GM19043 (cell line): ENCODE measurements around the gene TEX51.

ENCODE experiments used
- ATAC-seq: cut with Tn5 transposase; IDR thresholded peaks from one replicate; pipeline ENCODE4 v1.9.1; 2021; ENCODE audit warnings: low read depth; ENCODE audit not compliant: unreplicated experiment

TEX51 gene

GRCh38 chr2:126911111-126911796, 12.6 kb downstream of the TEX51 start:
- ATAC-seq, result no peak

GRCh38 chr2:126912201-126912600, 13.5 kb downstream of the TEX51 start:
- no peak for ATAC-seq

- ATAC-seq, result no peak
Measured at GRCh38 chr2:126913329-126913728, 14.6 kb downstream of the TEX51 start.

GRCh38 chr2:126913881-126914615, 15.4 kb downstream of the TEX51 start:
- no peak for ATAC-seq

- no peak for ATAC-seq
Measured at GRCh38 chr2:126914811-126915500, 16.3 kb downstream of the TEX51 start.

DNA sequence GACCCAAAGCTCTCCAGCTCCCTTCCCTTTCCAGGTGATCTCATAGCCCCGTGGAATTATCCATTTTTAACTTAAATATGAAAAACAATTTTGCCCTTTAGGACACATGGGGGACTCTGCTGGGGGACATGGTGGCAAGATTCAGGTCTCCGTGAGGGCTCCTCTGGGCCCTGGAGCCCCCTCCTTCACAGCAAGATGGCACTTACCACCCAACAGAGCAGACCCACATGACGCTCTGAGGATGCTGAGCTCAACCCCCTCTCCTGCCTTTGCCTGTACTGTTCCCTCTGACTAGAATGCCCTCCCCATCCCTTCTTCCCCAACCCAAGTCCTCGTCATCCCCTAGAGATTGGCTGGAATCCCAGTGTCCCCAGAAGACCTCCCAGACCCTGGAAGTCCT, 17.2 kb downstream of the TEX51 start:
- no peak for ATAC-seq

DNA sequence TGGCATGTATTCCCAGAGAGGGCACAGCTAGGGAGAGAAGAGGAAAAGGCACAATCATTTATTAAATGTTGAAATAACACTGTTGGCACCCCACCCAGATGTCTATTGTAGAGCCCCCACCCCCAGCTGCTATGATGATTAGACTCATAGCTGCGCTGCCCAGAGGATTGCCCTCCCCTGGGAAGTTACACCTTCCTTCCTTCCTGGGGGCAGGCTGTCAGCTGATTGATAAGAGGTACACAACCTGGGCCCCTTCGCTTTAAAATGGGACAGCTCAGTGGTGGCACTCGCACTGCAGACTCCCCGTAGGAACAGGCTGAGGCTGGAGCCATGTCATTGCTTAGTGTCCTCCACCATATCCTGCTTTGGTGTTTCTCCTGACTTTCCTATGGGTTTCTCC, 18.1 kb downstream of the TEX51 start:
- no peak for ATAC-seq

DNA sequence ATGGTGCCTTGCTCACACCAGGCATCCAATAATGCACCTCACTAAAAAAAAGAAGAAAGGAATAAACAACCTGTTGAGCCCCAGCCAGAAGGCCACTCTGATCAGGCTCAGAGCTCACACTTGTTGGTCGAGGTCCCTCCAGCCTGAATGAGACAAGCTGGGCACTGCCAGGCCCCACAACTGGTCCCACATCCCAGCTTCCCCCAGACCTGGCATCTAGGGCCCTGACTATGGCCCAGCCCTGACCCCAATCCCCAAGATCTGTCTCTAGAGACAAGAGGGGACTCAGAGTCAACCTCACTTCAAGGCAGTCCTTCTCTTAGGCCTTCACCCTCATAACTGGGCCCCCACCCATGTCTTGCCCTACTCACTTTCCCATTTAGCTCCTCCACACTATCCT, 22.4 kb downstream of the TEX51 start:
- ATAC-seq, result no peak

DNA sequence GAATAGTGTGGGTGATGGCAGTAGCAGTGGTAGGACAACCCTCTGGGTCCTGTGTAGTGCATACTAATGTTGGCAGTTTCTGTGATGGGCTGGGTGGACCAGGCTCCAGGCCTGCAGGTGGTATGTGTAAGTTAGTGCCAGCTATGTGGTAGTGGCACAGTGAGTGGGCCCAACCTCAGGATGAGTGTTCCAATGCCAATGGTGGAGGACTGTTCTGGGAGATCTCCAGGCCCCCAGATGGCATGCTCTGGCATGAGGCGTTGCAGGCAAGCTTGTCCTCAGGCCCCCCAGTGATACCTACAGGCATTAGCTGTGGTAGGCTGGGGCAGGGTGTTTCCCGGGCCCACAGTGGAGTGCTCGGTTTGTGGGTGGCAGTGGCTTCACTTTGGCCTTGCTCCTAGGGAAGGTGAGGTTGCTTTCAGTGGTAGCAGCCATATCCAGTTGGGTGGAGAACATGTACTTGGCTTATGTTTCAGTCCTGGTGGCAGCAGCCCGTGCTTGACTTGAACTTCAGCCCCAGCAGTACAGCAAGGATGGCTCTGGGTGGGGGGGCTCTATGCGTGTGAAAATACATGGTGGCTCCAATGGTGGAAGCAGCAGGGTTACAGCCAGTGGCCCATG, 32.4 kb downstream of the TEX51 start:
- ATAC-seq, result no peak

GRCh38 chr2:126932529-126932928, 33.8 kb downstream of the TEX51 start:
- ATAC-seq, result no peak

DNA sequence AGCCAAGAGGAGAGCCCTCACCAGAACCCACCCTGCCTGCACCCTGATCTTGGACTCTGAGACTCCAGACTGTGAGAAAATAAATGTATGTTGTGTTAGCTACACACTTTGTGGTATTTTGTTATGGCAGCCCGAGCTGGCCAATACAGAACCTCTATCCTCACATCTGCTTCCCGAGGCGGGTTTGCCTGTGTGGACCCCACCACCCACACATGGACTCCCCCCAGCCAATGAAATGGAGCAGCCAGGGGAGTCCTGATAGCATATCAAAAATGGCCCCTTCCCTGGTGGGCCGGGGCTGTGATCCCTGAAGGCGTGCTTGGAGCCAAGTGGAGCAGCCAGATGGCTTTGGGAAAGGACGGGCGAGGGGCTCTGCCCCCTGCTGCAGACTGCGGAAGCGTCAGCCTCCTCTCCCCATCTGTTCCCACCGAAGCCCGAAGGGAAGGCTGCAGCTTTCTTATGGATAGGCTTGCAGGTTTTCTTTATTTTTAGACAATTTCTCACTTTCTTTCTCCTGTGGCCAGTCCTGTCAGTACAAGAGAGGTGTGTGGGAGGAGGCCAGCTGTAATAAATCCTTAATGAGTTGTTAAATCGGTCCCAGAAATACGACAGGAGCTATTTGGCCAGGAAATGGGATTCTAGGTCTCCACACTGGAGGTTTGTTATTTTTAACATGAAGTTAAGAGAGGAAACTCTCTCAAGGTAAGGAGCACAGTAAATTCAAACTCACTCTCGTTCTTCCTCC, 34.4 kb downstream of the TEX51 start:
- no peak for ATAC-seq

DNA sequence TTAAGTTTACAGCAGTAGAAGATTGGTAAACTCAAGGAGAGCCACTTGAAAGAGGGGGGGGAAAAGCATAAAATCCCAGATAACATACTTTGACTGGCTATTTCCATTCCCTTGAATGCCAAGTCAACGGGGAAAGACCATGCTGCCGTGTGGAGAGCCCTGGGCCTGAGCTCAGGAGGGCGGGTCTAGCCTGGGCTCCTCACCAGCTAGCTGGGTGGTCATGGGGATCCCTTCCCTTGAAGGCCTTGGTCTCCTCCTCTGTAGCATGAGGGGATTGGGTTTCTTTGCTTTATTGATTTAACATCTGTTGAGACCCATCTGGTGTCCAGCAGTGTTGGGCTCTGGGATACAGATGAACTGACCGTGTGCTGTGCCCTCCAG, 35.0 kb downstream of the TEX51 start:
- ATAC-seq, result no peak

- no peak for ATAC-seq
Measured at GRCh38 chr2:126934809-126935208, 36.1 kb downstream of the TEX51 start.

DNA sequence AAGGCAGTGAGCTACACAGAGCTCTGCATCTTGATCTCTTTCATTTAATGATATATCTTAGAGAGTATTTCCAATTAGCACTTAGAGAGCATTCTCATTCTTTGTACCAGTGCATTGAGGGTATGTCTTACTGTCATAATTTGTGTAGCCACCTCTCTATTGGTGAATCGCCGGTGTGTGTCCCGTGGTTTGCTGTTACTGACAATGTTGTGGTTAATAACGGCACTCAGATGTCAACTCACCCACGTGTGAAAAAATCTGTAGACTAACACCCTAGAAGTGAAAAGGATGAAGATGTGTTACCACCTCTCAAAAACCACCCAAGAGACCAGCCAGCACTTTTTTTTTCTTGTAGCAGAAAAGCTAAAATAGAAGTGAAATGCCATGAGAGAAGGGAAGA, 37.1 kb downstream of the TEX51 start:
- ATAC-seq, result no peak

- no peak for ATAC-seq
Measured at GRCh38 chr2:126936219-126936723, 37.6 kb downstream of the TEX51 start.

DNA sequence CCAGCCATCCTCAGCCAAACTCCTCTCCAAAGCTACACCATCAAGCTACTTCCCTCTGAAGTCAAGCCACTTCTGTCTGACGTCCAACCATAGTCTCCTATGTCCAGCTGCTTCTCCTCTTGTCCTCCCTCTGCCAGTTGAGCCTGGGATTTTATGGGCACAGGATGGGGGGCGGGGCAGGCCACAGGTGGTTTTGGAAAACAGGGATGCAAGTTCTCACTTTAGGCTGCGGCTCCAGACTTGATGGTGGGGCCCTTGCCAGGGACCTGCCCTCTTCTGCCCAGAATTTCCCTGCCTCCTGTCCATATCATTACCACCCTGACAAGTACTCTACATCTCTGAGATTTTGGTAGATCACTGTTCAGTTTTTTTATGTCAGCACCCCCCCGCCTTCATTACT, 41.6 kb downstream of the TEX51 start:
- no peak for ATAC-seq

- no peak for ATAC-seq
Measured at GRCh38 chr2:126942427-126943203, 43.9 kb downstream of the TEX51 start.

GRCh38 chr2:126943612-126944348, 45.1 kb downstream of the TEX51 start:
- ATAC-seq, result no peak

GRCh38 chr2:126945118-126945517, 46.4 kb downstream of the TEX51 start:
- ATAC-seq, result no peak
